GM12875 (cell line): ENCODE measurements around the gene COMMD7.

Experiments used
- H3K4me3 ChIP-seq: one replicate; pipeline ENCODE4 v1.5.1; 2011; ENCODE audit warnings: low read depth, low read length, control low read depth
- CTCF ChIP-seq: IDR thresholded peaks from 2 replicates; pipeline ENCODE4 v1.5.1; 2011; ENCODE audit warnings: low read depth, mild to moderate bottlenecking, control low read depth, inconsistent platforms, low read length, moderate library complexity, borderline replicate concordance; ENCODE audit not compliant: insufficient read depth

COMMD7 gene

GRCh38 chr20:32675223-32675975 lies 67.9 kb downstream of the COMMD7 start:
- TF ChIP-seq CTCF, result no peak

GRCh38 chr20:32674362-32674789 lies 68.9 kb downstream of the COMMD7 start:
- H3K4me3 ChIP-seq, result no peak overlapping the region
- peak; percentile 76 for TF ChIP-seq CTCF

More at GRCh38 chr20:32675223-32675975, 67.9 kb downstream of the COMMD7 start:
- no peak overlapping the region for H3K4me3 ChIP-seq

- TF ChIP-seq CTCF, result peak; percentile 12; the same call in 1 of the 2 replicates
- no peak overlapping the region for H3K4me3 ChIP-seq
These were observed 70.0 kb downstream of the COMMD7 start for GRCh38 chr20:32672982-32673851.

GRCh38 chr20:32672394-32672981 lies 70.8 kb downstream of the COMMD7 start:
- no peak overlapping the region for H3K4me3 ChIP-seq
- TF ChIP-seq CTCF, result no peak

- TF ChIP-seq CTCF, result no peak
- no peak overlapping the region for H3K4me3 ChIP-seq
These were observed 72.4 kb downstream of the COMMD7 start for GRCh38 chr20:32670773-32671455.

- no peak overlapping the region for H3K4me3 ChIP-seq
- TF ChIP-seq CTCF, result no peak
These were observed 76.2 kb downstream of the COMMD7 start for GRCh38 chr20:32667027-32667426.
